ENCODE data around the gene FOXJ2.
"Not testable (repeated sequence)": the region's sequence is repeated elsewhere in the genome, so short reads cannot be mapped to it uniquely, and the experiment has no call there.

The FOXJ2 gene

DNA sequence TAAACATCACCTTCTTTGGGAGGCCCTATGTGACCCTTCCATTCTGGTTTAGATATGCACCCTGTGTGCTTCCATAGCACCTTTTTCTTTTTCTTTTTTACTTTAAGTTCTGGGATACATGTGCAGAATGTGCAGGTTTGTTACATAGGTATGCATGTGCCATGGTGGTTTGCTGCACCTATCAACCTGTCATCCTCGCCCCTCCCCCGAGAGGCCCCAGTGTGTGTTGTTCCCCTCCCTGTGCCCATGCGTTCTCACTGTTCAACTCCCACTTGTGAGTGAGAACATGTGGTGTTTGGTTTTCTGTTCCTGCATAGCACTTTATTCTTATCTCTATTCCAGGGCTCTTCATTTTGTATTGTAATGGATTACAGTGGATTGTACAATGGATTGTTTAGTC, 51.8 kb downstream of the FOXJ2 start:
- H2AFZ ChIP-seq (ENCODE audit: low read depth, low read length); H3K36me3 ChIP-seq (ENCODE audit: insufficient read depth, low read length); H3K9me3 ChIP-seq (ENCODE audit: low read length); H3K27me3 ChIP-seq (ENCODE audit: insufficient read depth, low read length); H3K4me3 ChIP-seq (ENCODE audit: low read length): not testable (repeated sequence)
- peaks cover 15% of the 10 kb centered on the region for H3K4me1 ChIP-seq (ENCODE audit: insufficient read depth, low read length)

DNA sequence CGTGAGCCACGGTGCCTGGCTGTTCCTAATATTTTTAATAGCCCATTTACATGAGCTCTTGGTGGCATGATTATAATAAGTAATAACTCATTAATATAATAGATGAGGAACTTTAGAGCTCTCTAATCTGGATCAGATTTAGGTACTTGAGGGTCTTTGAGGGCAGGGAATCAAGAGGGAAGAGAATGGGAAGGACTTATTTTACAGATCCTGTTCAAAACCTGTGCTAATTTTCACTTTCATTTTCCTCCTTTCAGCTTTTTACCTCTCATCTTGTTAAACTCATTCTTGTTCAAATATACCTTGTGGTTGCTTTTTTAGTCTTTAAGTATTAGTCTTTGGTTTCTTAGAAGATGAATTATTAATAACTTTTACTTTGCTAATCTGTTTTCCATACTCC, 55.1 kb downstream of the FOXJ2 start:
- H3K27me3 ChIP-seq (ENCODE audit: insufficient read depth, low read length): no peaks in the 10 kb centered on the region
- H2AFZ ChIP-seq (ENCODE audit: low read depth, low read length): no peak overlapping the region
- no peaks in the 10 kb centered on the region for H3K9me3 ChIP-seq (ENCODE audit: low read length)
- H3K4me1 ChIP-seq (ENCODE audit: insufficient read depth, low read length): peaks cover 6% of the 10 kb centered on the region
- peaks cover 35% of the 10 kb centered on the region for H3K36me3 ChIP-seq (ENCODE audit: insufficient read depth, low read length)
- H3K4me3 ChIP-seq (ENCODE audit: low read length): no peak overlapping the region

DNA sequence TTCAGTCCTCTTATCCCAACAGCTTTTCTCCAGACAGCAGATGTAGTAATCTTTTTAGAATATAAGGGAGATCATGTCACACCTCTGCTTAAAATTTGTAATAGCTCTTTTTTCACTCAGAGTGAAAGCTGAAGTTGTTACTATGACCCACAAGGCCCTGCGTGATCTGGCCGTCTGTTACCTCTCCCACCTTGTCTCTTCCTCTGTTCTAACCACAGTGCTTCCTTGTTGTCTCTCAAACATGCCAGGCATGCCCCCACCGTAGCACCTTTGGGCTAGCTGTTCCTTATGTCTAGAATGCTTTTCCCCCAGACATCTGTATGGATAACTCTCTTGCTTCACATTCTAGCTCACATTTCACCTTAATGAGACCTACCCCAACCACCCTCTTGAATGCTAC, 56.1 kb downstream of the FOXJ2 start:
- H2AFZ ChIP-seq (ENCODE audit: low read depth, low read length): no peak overlapping the region

DNA sequence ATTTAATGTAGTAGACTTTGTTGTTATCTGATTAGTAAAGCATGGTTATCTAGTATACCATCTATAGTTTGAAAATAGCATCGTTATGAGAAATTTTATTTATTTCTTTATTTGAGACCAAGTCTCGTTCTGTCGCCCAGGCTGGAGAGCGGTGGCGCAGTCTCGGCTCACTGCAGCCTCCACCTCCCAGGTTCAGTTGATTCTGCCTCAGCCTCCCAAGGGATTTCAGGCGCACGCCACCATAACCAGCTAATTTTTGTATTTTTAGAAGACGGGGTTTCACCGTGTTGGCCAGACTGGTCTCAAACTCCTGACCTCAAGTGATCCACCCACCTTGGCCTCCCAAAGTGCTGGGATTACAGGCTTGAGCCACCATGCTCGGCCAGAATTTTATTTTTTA, 56.8 kb downstream of the FOXJ2 start:
- H3K36me3 ChIP-seq (ENCODE audit: insufficient read depth, low read length): peaks cover 48% of the 10 kb centered on the region
- H2AFZ ChIP-seq (ENCODE audit: low read depth, low read length); H3K27me3 ChIP-seq (ENCODE audit: insufficient read depth, low read length); H3K4me1 ChIP-seq (ENCODE audit: insufficient read depth, low read length); H3K9me3 ChIP-seq (ENCODE audit: low read length); H3K4me3 ChIP-seq (ENCODE audit: low read length): not testable (repeated sequence)

More for the DNA sequence above, 56.1 kb downstream of the FOXJ2 start:
- Histone ChIP-seq H3K9me3 (ENCODE audit: low read length) (no peaks in the 10 kb centered on the region), H3K4me3 (ENCODE audit: low read length) (no peak overlapping the region), H3K36me3 (ENCODE audit: insufficient read depth, low read length) (peaks cover 43% of the 10 kb centered on the region), H3K27me3 (ENCODE audit: insufficient read depth, low read length) (no peaks in the 10 kb centered on the region), H3K4me1 (ENCODE audit: insufficient read depth, low read length) (no peaks in the 10 kb centered on the region)

DNA sequence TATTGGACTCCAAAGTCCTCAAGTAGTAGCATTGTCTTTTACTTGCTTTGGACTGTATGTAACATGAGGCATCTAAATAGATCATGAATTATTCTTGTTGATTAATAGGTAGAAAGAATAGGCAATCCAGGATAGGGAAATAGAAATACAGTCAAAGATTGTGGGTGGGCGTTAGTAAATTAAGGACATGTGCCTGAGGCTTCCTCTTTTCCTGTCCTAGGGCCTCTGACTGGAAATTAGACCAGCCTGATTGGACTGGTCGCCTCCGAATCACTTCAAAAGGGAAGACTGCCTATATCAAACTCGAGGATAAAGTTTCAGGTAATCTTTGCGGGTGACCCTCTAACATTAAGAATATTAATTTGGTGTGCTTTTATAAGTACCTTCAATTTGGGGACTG, 57.2 kb downstream of the FOXJ2 start:
- Histone ChIP-seq H3K36me3 (ENCODE audit: insufficient read depth, low read length) (peaks cover 53% of the 10 kb centered on the region), H3K27me3 (ENCODE audit: insufficient read depth, low read length) (no peaks in the 10 kb centered on the region), H2AFZ (ENCODE audit: low read depth, low read length) (no peak overlapping the region), H3K9me3 (ENCODE audit: low read length) (peaks cover 2% of the 10 kb centered on the region), H3K4me3 (ENCODE audit: low read length) (no peak overlapping the region), H3K4me1 (ENCODE audit: insufficient read depth, low read length) (no peaks in the 10 kb centered on the region)

DNA sequence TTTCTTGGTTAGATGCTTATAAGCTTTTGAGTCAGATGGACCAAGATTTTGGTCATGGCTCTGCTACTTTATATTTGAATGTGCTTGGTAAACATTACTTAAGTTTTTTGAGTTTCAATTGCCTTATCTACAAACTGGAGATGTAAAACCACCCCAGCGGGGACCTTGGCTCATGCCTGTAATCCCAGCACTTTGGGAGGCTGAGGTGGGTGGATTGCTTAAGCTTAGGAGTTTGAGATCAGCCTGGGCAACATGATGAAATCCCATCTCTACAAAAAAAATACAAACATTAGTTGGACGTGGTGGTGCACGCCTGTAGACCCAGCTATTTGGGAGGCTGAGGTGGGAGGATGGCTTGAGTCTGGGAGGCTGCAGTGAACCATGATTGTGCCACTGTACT, 60.8 kb downstream of the FOXJ2 start:
- Histone ChIP-seq H3K4me1 (ENCODE audit: insufficient read depth, low read length) (no peaks in the 10 kb centered on the region), H3K9me3 (ENCODE audit: low read length) (peaks cover 4% of the 10 kb centered on the region), H3K27me3 (ENCODE audit: insufficient read depth, low read length) (no peaks in the 10 kb centered on the region), H2AFZ (ENCODE audit: low read depth, low read length) (no peak overlapping the region), H3K4me3 (ENCODE audit: low read length) (no peak overlapping the region), H3K36me3 (ENCODE audit: insufficient read depth, low read length) (peaks cover 76% of the 10 kb centered on the region)

DNA sequence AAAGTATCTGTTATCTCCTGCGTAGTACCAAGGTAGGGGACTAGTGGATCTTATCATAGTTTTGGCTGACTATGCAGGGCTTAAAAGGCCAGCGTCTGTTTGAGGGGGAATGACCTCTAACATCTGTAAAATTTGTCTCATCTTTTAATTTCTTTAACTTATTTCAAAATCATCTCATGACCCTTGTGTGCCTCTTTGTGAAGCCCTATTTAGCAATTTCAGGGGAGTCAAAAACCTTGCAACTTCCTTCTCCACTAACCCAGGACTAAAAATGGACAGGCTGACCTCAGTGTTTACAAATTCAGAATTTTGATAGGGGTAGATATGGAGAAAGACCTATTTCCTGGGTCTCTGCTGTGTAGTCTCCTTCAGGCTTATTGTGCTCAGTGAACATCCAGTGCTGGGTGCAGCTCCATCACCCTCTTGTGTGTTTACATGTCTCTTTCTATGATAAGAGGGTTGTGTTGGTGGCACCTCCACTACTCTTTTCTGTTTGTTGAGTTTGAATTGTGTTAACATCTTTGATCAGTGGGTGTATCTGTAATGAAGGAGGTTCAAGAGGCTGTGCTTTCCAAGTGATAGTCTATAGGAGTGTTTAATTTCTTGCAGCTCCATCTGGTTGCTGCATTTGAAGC, 63.9 kb downstream of the FOXJ2 start:
- Histone ChIP-seq H3K27me3 (ENCODE audit: insufficient read depth, low read length) (no peaks in the 10 kb centered on the region), H3K4me3 (ENCODE audit: low read length) (no peak overlapping the region), H2AFZ (ENCODE audit: low read depth, low read length) (no peak overlapping the region), H3K4me1 (ENCODE audit: insufficient read depth, low read length) (no peaks in the 10 kb centered on the region), H3K36me3 (ENCODE audit: insufficient read depth, low read length) (peaks cover 53% of the 10 kb centered on the region), H3K9me3 (ENCODE audit: low read length) (peaks cover 6% of the 10 kb centered on the region)

- peaks cover 6% of the 10 kb centered on the region for H3K9me3 ChIP-seq (ENCODE audit: low read length)
- H3K27me3 ChIP-seq (ENCODE audit: insufficient read depth, low read length): no peaks in the 10 kb centered on the region
- no peak overlapping the region for H2AFZ ChIP-seq (ENCODE audit: low read depth, low read length)
- peaks cover 28% of the 10 kb centered on the region for H3K36me3 ChIP-seq (ENCODE audit: insufficient read depth, low read length)
- H3K4me1 ChIP-seq (ENCODE audit: insufficient read depth, low read length): no peaks in the 10 kb centered on the region
- H3K4me3 ChIP-seq (ENCODE audit: low read length): no peak overlapping the region
Observed at GRCh38 chr12:8099235-8099634, 66.7 kb downstream of the FOXJ2 start.

All from neuron (in vitro differentiated cells).